Gastrocnemius medialis (tissue), 4 donors: ENCODE measurements around the gene NEB. TPM values are rescaled to one million over a fixed set of nuclear protein-coding genes. Genes with fewer than 3 reads are reported as not detected.

Experiments
- ATAC-seq, 2 donors: fragments of 150-250 bp; one replicate each; pipeline ENCODE4 v1.9.1; 2016
- DNase-seq, 2 donors: peaks; one replicate each; pipeline ENCODE4 v3.0.0-alpha.2; 2019
- H3K27ac ChIP-seq, 4 donors: fragments of 200-600 bp; sonication (generic); 1 replicate in 1 of 4; 2 replicates in 3 of 4; pipeline ENCODE4 v1.5.1; 2016 to 2018; ENCODE audit warnings: mild to moderate bottlenecking in 2 of 4, moderate library complexity in 1 of 4
- H3K27me3 ChIP-seq, 3 donors: fragments of 200-600 bp; sonication (generic) in 2 of 3; 1 replicate in 1 of 3; 2 replicates in 2 of 3; pipeline versions ENCODE4 v1.5.1 to v1.6.0; 2016 to 2019; ENCODE audit warnings: mild to moderate bottlenecking in 1 of 3, moderate library complexity in 1 of 3
- H3K36me3 ChIP-seq, 2 donors: fragments of 200-600 bp; sonication (generic) in 1 of 2; one replicate each; pipeline ENCODE4 v1.5.1; 2017 to 2018
- H3K4me1 ChIP-seq, 2 donors: fragments of 200-600 bp; sonication (generic) in 1 of 2; one replicate each; pipeline ENCODE4 v1.5.1; 2016 to 2017; ENCODE audit warnings: mild to moderate bottlenecking in 2 of 2
- H3K4me3 ChIP-seq, 4 donors: fragments of 200-600 bp; sonication (generic) in 3 of 4; 1 replicate in 1 of 4; 2 replicates in 3 of 4; pipeline ENCODE4 v1.5.1; 2016 to 2019; ENCODE audit warnings: mild to moderate bottlenecking in 2 of 4
- H3K9me3 ChIP-seq, 3 donors: fragments of 200-600 bp; sonication (generic) in 2 of 3; 1 replicate in 1 of 3; 2 replicates in 2 of 3; pipeline ENCODE4 v1.5.1; 2016 to 2019
- CTCF ChIP-seq, 5 experiments: fragments of 450-650 bp in 3 of 5; fragments of 200-600 bp in 2 of 5; sonication (generic) in 2 of 5; IDR thresholded peaks in 4 of 5; conservative IDR thresholded peaks in 1 of 5; 1 replicate in 4 of 5; 2 replicates in 1 of 5; pipeline ENCODE4 v1.5.1; 2016 to 2019; ENCODE audit warnings: antibody characterized with exemption in 5 of 5, mild to moderate bottlenecking in 3 of 5, moderate library complexity in 3 of 5
- POLR2A ChIP-seq, 2 donors: fragments of 450-650 bp; IDR thresholded peaks; one replicate each; pipeline ENCODE4 v1.6.1; 2017; ENCODE audit warnings: antibody characterized with exemption in 2 of 2, mild to moderate bottlenecking in 2 of 2, moderate library complexity in 2 of 2
- in situ Hi-C, 4 donors: fragments of 200-750 bp; cut with MboI; loops; one replicate each; pipeline versions ENCODE4 v1.15.0 to v1.8.0; 2017; ENCODE audit warnings: low sequenced_read_pairs in 4 of 4
- intact Hi-C: fragments of 100-400 bp; cut with DNase I; formaldehyde crosslinking; loops from one replicate; pipeline ENCODE4 v1.15.1; 2023; ENCODE audit warnings: low total_unique reads
- total RNA-seq, 4 donors: library from RNA; depleted of rRNA; stranded (reverse); fragments of >200 nt; gene quantifications; one replicate each; pipeline versions ENCODE4 v1.1.0 to v1.2.3, GENCODE V29; 2016

Gene NEB
- total RNA-seq, 4 donors from 2014 or later, result 6,824 to 7,704 (median 7,108) TPM

DNA sequence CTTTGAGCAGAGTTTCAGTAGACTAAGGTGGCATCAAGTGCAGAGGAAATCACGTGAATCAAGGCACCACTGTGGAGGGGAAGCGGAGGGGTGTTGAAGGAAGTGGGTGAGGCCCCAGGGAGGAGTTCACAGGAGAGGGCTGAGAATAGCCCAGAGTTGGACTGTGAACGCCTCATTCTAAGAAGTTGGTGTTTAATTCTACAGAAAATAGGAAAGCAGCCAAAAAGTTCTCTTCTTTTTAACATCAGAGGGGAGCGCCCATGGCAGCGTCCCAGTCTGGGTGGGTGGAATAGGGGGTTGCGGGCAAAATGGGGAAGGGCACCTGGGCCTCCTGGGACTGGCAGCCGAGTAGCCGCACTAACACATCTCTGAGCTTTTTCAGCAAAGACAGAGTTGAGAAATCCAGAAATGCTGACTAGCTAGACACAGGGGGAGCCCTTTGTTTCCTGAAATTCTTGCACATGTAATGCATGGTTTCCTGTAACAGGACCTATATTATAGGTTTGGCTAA is 97.0 kb downstream of the NEB start:
- peak overlapping the region in 3 of 4 donors; percentile 39 to 72 (median 65) for H3K27ac ChIP-seq
- no peak overlapping the region for H3K4me3 ChIP-seq
- H3K36me3 ChIP-seq, result peaks cover 2 to 96% of the 10 kb centered on the region in 2 donors
- no peaks in the 10 kb centered on the region for H3K27me3 ChIP-seq
- H3K4me1 ChIP-seq, result peaks cover 6 to 7% of the 10 kb centered on the region in 2 donors
- peak in 1 of 2 donors; percentile 15 for DNase-seq
- H3K9me3 ChIP-seq, result no peaks in the 10 kb centered on the region
- intact Hi-C loops (no loop called here), in situ Hi-C loops (loop anchor here in 1 of 4 donors (25.0 kb wide), 1 partner anchor 375 kb away; no protein-coding TSS in a partner anchor)
- ATAC-seq, result no peak
- TF ChIP-seq POLR2A (IDR thresholded peaks at IDR 0.05) (no peak), CTCF (IDR thresholded peaks at IDR 0.05 in 4 of 5, conservative IDR thresholded peaks at IDR 0.05 in 1 of 5) (no peak)

- no peak for DNase-seq
- Histone ChIP-seq H3K9me3 (no peaks in the 10 kb centered on the region), H3K4me1 (peaks cover 6 to 7% of the 10 kb centered on the region in 2 donors), H3K36me3 (peaks cover 2 to 98% of the 10 kb centered on the region in 2 donors), H3K27me3 (no peaks in the 10 kb centered on the region), H3K27ac (peak overlapping the region in 3 of 4 donors; percentile 13 to 45 (median 38)), H3K4me3 (no peak overlapping the region)
- no peak for ATAC-seq
- intact Hi-C loops (no loop called here), in situ Hi-C loops (loop anchor here in 1 of 4 donors (25.0 kb wide), 1 partner anchor 377 kb away; no protein-coding TSS in a partner anchor)
- TF ChIP-seq CTCF (IDR thresholded peaks at IDR 0.05 in 4 of 5, conservative IDR thresholded peaks at IDR 0.05 in 1 of 5) (no peak), POLR2A (IDR thresholded peaks at IDR 0.05) (no peak)
These were observed 99.4 kb downstream of the NEB start for GRCh38 chr2:151634736-151635467.

- intact Hi-C loops (no loop called here), in situ Hi-C loops (loop anchor here in 1 of 4 donors (25.0 kb wide), 1 partner anchor 379 kb away; no protein-coding TSS in a partner anchor)
- Histone ChIP-seq H3K9me3 (no peaks in the 10 kb centered on the region), H3K36me3 (peaks cover 7 to 98% of the 10 kb centered on the region in 2 donors), H3K4me1 (peaks cover 6% of the 10 kb centered on the region in 2 donors), H3K27ac (peak overlapping the region in 1 of 4 donors; percentile 27), H3K4me3 (no peak overlapping the region), H3K27me3 (no peaks in the 10 kb centered on the region)
- DNase-seq (no peak), ATAC-seq (no peak)
- TF ChIP-seq POLR2A (IDR thresholded peaks at IDR 0.05) (no peak), CTCF (IDR thresholded peaks at IDR 0.05 in 4 of 5, conservative IDR thresholded peaks at IDR 0.05 in 1 of 5) (peak in 1 of 5 experiments; percentile 17)
These were observed 101.2 kb downstream of the NEB start for GRCh38 chr2:151632993-151633565.

GRCh38 chr2:151630372-151630771 is 103.9 kb downstream of the NEB start:
- DNase-seq, result no peak
- in situ Hi-C loops (loop anchor here in 1 of 4 donors (25.0 kb wide), 1 partner anchor 382 kb away; no protein-coding TSS in a partner anchor), intact Hi-C loops (no loop called here)
- Histone ChIP-seq H3K4me1 (no peaks in the 10 kb centered on the region), H3K36me3 (peaks cover 8 to 100% of the 10 kb centered on the region in 2 donors), H3K27me3 (no peaks in the 10 kb centered on the region), H3K27ac (peak overlapping the region in 1 of 4 donors; percentile 40), H3K9me3 (no peaks in the 10 kb centered on the region), H3K4me3 (no peak overlapping the region)
- no peak for TF ChIP-seq POLR2A (IDR thresholded peaks at IDR 0.05)
- no peak for TF ChIP-seq CTCF (IDR thresholded peaks at IDR 0.05 in 4 of 5, conservative IDR thresholded peaks at IDR 0.05 in 1 of 5)
- ATAC-seq, result no peak
